Stimulated activated CD4-positive, alpha-beta T cell treated with anti-CD3 and anti-CD28 coated beads, Interleukin-1b, Interleukin-23, amount 100 ng/mL, for 48 hours (primary cell): Measurements from ENCODE around the gene ADH1B.
"Not testable (repeated sequence)": the region's sequence is repeated elsewhere in the genome, so short reads cannot be mapped to it uniquely, and the experiment has no call there.

Experiments
- DNase-seq: peaks from one replicate; pipeline ENCODE4 v3.0.0-alpha.2; 2020

Gene ADH1B

GRCh38 chr4:99321241-99322191, at the start of gene ADH1B:
ADH1B (minus strand) TSS chr4:99321401; CDS start chr4:99321331, 70 bp downstream.
- no peak for DNase-seq

- DNase-seq: not testable (repeated sequence)
These were observed 46.6 kb upstream of the ADH1B start for GRCh38 chr4:99367817-99368216.

GRCh38 chr4:99366491-99366890, 45.3 kb upstream of the ADH1B start:
- no peak for DNase-seq

- DNase-seq: no peak
These were observed 41.6 kb upstream of the ADH1B start for GRCh38 chr4:99362768-99363167.

GRCh38 chr4:99361899-99362275, 40.7 kb upstream of the ADH1B start:
- no peak for DNase-seq

GRCh38 chr4:99361268-99361898, 40.2 kb upstream of the ADH1B start:
- no peak for DNase-seq

GRCh38 chr4:99359480-99360204, 38.4 kb upstream of the ADH1B start:
- no peak for DNase-seq

- no peak for DNase-seq
These were observed 36.7 kb upstream of the ADH1B start for GRCh38 chr4:99357948-99358347.

- DNase-seq: no peak
These were observed 35.8 kb upstream of the ADH1B start for GRCh38 chr4:99356992-99357391.

- DNase-seq: not testable (repeated sequence)
These were observed 34.9 kb upstream of the ADH1B start for GRCh38 chr4:99356149-99356548.

- no peak for DNase-seq
These were observed 31.7 kb upstream of the ADH1B start, which contains the start of gene ADH1C for GRCh38 chr4:99352602-99353537. ADH1C (minus strand) TSS chr4:99352746; CDS start chr4:99352675, 71 bp downstream.

- no peak for DNase-seq
These were observed 30.3 kb upstream of the ADH1B start for GRCh38 chr4:99351487-99351886.

GRCh38 chr4:99349338-99349737, 28.1 kb upstream of the ADH1B start:
- DNase-seq: no peak

- DNase-seq: not testable (repeated sequence)
These were observed 21.4 kb upstream of the ADH1B start for GRCh38 chr4:99342624-99343023.

- DNase-seq: no peak
These were observed 20.2 kb upstream of the ADH1B start for GRCh38 chr4:99341426-99341825.

- DNase-seq: no peak
These were observed 18.0 kb upstream of the ADH1B start for GRCh38 chr4:99339172-99339571.

GRCh38 chr4:99336553-99336952, 15.4 kb upstream of the ADH1B start:
- DNase-seq: no peak

- no peak for DNase-seq
These were observed 13.7 kb upstream of the ADH1B start for GRCh38 chr4:99334880-99335279.

- DNase-seq: no peak
These were observed 9.4 kb upstream of the ADH1B start for GRCh38 chr4:99330648-99331047.

- no peak for DNase-seq
These were observed 8.7 kb upstream of the ADH1B start for GRCh38 chr4:99329876-99330275.

- DNase-seq: no peak
These were observed 3.8 kb upstream of the ADH1B start for GRCh38 chr4:99324979-99325378.

GRCh38 chr4:99324361-99324760, 3.2 kb upstream of the ADH1B start:
- no peak for DNase-seq
